ENCODE results near the gene UBE2QL1.

GRCh38 chr5:6401410-6401809, 47.2 kb upstream of the UBE2QL1 start:
- TF ChIP-seq CTCF (IDR thresholded peaks at IDR 0.05), result no peak
- TF ChIP-seq POLR2AphosphoS5 (IDR thresholded peaks at IDR 0.05), result no peak
- TF ChIP-seq POLR2A (IDR thresholded peaks at IDR 0.05), result no peak
- no peak for TF ChIP-seq EP300 (IDR thresholded peaks at IDR 0.05; ENCODE audit: low read depth)

All from transverse colon (tissue), 4 donors.